GM19463 (cell line): ENCODE results near the gene EGFL7.

ENCODE experiments used
- ATAC-seq: cut with Tn5 transposase; IDR thresholded peaks from one replicate; pipeline ENCODE4 v1.9.1; 2021; ENCODE audit warnings: mild to moderate bottlenecking, moderate library complexity; ENCODE audit not compliant: unreplicated experiment

The EGFL7 gene

DNA sequence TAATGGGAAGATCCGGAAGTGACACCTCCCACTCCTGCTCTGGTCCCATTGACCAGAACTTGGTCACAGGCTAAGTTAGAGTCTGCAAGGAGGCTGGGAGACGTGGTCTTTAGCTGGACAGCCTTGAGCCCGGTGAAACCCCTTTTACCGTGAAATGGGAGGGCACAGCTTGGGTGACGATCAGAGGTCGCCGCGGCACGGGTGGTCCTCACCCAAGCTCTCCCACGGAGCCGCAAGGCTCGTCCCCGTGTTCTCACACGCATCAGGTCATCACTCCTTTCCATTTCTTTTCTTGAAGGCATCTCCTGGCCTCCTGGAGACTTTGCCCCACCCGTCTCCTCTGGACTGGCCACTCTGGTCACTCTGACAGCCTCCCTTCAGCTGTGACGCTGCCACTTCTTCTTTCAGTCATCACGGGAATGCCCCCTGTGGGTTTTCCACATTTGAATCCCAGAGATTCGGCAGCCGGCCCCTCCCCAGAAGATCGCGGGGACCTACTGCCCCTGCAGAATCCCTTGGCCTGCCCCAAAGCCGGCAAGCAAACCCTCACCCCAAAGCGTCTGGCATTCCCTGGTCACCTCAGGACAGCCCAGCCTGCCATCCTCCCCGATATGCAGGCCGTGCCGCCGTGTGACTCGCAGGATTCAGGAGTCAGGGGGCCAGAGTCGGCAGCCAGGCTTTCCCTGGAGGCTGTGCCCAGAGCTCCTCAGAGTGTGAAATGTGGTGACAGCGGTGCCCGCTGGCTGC lies 18.9 kb upstream of the EGFL7 start:
- ATAC-seq = no peak

- no peak for ATAC-seq
Observed at GRCh38 chr9:136644343-136644592, 18.4 kb upstream of the EGFL7 start.

DNA sequence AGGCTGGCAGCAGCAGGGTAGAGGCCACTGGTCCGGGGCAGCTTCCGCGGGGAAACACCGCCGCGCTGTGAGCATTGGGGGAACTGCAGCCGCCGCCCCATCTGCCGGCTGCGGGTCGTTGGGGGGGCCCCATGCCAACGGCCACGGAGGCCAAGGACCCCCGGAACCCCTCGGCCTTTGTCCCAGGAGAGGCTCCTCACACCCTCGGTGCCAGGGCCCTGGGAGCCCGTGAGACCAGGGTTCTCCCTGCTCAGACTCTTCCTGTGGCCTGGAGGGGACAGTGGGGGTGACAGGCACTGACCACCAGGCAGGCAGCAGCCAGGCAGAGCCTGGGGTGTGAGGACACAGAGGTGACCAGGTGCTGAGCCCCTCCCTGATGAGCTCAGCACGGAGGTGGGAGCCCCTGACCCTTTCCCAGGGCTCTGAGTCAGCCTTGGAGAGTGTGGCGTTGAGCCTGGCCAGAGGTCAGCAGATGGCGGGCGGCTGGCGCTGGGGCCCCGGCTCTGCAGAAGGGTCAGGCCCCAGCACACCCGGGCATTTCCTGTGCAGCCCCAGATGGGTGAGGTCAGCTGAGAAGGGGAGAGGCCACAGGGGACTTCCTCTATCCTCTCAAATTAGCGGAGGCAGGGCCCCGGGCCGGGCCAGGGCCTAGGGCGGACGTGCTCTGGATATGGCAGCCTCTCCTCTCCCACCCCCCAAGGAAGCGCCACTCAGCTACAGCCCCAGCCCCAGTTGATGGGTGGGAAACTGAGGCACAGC lies 17.9 kb upstream of the EGFL7 start:
- no peak for ATAC-seq

DNA sequence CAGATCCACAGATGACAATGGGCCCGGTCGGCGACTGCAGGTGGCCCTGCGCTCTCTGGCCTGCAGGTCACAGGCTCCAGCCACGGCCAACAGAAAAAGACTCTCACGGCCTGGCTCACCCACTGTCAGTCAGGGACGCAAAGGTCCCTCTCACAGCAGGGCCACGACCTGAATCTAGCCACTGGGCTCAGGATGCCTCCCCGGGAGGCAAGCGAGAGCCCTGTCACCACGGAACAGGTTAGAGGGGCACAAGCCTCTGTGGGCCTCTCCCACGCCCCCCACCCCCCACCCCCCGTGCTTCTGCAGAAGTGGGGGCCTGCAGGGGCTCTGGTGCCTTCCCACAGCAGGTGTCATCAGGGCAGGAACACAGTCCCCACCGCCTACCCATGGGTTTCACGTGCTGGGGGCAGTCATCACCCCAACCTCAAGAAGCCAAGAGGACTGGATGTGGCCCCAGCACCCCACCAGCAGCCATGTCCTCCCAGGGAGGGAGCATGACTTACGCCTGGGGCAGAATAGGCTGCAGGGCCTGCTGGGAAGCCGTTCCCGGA lies 17.3 kb upstream of the EGFL7 start:
- ATAC-seq = no peak

DNA sequence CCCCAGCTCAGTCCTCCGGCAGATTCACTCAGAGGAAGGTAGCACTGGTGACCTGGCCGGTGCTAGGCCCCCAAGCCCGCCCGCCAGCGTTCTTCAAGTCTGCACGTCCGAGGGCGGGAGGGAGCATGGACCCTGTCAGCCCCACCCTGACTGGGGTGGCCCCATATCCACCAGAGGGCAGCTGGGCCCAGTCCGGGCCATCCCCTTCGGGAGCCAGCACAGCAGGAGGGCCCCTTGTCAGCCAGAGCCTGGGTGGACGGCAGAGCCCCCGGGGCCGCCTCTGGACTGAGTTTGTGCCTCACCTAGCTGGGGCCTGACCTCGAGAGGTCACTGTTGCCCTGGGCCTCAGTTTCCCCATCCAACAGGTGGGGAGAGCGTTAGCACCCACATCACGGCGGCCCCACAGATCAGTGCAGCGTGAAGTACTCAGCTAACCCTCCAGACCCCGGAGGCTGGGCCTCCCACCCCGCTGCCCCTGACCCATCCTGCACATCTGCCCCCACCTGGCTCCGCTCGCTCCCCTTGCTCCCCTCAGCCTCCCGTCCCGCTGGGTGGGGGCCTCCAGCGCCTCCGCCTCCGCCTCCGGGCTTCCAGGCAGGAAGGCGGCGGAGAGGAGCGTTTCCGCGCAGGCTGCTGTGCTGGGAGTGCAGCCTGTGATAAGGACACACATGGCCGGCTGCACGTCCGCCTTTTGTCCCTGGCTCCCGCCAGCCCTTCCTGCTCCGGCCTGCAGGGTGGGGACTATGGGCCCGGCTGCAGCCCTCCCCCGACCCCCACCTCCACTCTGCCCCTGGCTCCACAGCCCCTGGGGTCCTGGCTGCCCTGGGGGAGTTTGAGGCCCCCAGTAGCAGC lies 16.6 kb upstream of the EGFL7 start:
- no peak for ATAC-seq

GRCh38 chr9:136646827-136647711 lies 15.6 kb upstream of the EGFL7 start:
- ATAC-seq = no peak

GRCh38 chr9:136648751-136649150 lies 14.0 kb upstream of the EGFL7 start:
- no peak for ATAC-seq

DNA sequence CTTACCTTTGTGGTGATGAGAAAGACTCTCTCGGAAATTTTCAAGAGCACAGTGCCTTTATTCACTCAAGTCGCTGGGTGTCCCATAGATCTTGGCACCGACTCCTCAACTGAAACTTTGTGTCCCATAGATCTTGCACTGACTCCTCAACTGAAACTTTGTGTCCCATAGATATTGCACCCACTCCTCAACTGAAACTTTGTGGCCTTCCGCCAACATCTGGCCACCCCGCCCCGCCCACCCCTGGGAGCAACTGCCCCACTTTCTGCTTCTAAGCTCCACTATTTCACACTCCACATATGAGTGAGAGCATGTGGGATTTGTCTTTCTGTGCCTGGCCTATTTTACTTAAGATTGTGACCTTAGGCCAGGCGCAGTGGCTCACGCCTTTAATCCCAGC lies 12.7 kb upstream of the EGFL7 start:
- ATAC-seq = no peak

GRCh38 chr9:136650648-136651047 lies 12.1 kb upstream of the EGFL7 start:
- ATAC-seq = no peak

- no peak for ATAC-seq
Observed at GRCh38 chr9:136651860-136652259, 10.9 kb upstream of the EGFL7 start.

DNA sequence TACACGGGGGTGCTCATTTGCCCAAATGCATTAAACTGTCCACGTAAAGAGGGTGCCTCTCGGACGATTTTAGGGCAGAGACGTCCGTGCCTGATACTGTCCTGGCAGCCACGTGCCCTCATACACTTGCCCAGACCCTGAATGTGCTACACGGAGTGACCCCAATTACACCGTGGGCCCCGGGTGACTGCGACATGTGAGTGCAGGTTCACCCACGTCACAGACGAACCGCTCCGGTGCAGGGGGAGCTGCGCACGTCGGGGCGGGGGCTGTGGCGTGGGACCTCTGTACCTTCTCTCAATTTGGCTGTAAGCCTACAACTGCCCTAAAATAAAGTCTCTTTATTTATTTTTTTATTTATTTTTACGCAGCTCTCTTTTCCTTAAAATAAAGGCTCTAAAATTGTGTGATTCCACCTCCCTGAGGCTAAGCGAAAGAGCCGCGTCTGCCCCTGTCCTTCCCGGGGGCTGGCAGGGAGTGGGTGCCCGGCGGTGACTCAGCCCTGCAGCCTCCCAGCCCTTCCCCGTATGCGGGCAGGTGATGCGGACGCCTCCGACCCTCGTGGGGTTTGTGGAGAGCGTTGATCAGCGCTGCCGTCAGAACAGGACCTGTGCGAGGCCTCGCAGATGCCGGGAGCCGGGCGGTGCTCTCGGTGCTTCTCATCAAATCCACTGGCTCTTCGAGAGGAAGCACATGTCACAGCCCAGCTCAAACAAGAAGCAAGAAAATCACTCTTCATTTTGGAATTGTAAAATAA lies 9.2 kb upstream of the EGFL7 start:
- ATAC-seq = no peak

DNA sequence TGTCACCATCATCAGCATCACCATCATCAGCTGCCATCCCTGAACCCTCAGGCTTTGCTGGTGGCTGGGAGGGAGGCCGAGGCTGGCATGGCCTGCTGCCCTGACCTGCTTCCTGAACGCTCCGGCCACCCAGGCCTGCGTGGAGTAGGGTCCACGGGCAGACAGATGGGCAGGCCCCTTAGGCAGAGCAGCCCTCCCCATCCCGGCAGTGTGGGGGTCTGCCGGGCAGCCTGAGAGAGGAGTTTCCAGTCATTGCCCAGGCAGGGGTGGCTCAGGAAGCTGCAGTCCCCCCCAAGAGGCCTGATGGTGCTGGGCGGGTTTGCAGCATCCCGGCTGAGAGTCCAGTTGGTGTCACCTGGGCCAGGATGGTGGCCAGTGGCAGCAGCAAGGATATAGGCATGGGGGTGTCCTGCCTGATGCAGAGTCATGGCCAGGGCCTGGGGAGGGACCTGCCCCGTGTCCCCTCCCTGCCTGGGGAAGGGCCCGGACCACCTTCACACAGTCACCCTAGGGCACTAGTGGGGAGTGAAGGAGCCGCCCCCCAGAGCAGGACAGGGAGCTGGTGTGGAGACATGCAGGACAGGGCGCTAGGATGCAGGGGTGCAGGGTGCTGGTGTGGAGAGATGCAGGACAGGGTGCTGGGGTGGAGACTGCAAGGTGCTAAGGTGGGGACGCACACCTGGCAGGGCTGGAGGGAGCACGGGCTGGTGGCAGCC lies 7.7 kb upstream of the EGFL7 start:
- ATAC-seq = no peak

GRCh38 chr9:136655536-136656182 lies 7.1 kb upstream of the EGFL7 start:
- no peak for ATAC-seq

DNA sequence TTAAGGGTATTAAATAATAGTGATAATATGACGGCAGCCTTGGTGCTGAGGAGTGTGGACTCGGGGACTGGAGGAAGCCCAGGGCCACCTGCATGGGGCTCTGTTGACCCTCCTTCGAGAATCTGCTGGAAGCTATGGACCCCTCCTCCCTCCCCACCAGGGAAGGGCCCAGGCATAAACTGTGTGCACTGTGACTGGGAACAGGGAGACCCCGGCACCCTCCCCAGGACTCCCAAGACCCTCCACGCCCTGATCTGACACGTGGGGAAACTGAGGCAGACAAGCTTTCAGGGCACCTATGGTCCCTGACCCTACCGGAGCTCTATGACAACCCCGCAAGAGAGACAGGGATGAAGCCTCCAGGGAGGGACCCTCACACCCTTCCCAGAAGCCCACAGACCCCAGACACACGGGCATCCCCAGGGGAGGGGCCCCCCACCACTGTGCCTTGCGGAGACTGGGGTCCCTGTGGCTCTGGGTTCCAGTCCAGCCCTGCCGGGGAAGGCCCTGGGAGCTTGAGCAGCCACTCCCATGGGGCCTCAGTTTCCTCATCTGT lies 6.5 kb upstream of the EGFL7 start:
- no peak for ATAC-seq

- ATAC-seq = no peak
Observed at GRCh38 chr9:136656795-136657611, 5.7 kb upstream of the EGFL7 start.

- no peak for ATAC-seq
Observed at GRCh38 chr9:136657974-136658848, 4.5 kb upstream of the EGFL7 start.
